ENCODE data around the gene SLC6A6.
A peak's percentile ranks its signal among the peaks of the same experiment; 100 is the strongest.
"Not testable (repeated sequence)": the region's sequence is repeated elsewhere in the genome, so short reads cannot be mapped to it uniquely, and the experiment has no call there.

SLC6A6 gene

DNA sequence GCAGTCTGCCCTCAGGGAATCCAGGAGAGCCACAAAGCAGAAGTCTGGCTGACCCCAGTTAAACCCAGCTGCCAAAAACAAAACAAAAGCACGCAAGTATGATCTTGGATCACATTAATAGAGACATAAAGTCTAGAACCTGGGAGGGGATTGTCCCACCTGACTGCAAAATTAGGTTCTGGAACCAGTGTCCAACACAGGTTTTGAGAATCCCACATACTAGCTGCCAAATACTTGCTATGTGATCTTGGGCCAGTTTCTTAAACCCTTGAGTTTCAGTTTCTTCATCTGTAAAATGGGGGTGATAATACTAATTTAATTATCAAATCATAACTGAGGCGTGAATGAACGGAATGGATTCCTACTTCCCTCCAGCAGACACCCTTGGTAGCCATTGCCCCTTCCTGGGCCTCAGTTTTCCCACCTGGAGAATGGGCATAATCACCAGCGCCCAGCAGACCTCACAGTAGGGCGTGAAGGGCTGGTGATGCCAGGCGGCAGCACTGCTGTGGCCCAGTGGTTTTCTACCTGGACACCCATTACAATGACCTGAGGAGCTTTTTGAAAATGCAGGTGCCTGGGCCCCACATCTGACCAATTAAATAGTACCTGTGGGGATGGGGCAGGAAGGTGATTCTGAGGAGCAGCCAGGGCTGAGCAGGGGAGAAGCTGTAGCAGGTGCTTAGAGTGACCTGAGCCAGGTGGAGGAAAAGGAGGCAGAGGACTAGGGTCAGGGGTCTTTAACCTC is 105.5 kb downstream of the SLC6A6 start:
- no peak for DNase-seq (ENCODE audit: low spot score)

DNA sequence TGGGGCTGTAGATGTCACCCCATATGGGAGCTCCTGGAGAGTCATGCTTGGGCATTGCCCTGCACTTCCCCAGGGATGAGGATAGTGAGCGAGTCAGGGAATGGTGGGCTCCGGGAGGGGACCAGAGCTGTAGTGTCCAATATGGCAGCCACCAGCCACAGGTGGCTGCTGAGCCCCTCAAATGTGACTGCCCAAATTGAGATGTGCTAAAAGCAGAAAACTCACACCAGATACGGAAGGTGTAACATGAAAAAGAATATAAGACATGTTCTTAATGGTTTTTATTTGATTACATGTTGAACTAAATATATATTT is 106.1 kb downstream of the SLC6A6 start:
- DNase-seq (ENCODE audit: low spot score) = no peak

DNA sequence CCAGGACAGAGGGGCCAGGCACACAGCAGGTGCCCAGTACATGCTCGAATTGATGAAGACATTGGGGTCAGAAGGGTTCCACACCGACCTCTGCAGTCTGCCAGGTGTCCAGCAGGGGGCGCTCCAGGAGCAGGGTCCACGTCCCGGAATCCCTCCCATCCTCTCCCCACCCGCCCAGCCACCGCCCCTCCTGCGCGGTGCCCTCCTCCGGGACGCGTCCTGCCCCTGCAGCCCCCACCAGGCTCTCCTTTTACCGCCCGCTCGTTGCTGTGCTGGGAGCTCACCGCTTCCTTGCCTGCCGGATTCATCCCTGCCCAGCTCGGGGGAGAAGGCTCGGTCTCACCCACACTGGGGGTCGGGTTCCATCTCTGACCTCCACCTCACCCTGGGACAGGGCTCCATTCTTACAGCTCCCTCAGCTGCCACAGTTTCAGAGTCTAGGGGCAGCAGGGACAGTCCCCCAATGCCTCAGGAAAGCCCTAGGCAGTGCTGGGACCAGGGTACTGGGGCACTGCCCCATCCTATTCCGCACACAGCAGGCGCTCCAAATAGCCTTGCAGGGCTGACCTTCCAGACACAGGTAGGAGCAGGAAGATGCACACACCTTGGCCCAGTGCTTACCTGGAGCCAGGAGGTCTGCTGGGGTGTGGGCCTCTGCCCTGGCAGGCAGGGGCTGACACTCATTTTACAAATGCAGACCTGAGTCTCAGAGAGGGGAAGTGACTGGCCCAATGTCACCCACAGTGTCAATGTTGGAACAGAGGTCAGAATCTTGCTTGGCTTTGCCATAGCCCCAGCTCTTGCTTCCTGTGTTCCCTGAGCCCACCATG is 106.8 kb downstream of the SLC6A6 start:
- peak; percentile 54 for DNase-seq (ENCODE audit: low spot score)

DNA sequence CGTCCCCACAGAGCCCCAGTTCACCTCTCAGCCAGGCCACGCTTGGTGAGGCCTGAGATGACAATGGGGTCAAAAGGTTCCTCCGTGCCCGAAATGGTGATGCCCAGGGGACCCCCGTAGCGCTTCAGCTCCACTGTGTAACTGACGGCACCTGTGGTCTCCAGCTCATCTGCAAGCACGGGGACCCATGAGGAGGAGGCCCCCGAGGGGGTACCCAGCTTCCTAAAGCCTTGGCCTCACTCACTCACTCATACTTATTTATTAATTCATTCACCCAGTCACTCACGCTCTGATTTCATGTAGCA is 107.3 kb downstream of the SLC6A6 start:
- DNase-seq (ENCODE audit: low spot score) = no peak

DNA sequence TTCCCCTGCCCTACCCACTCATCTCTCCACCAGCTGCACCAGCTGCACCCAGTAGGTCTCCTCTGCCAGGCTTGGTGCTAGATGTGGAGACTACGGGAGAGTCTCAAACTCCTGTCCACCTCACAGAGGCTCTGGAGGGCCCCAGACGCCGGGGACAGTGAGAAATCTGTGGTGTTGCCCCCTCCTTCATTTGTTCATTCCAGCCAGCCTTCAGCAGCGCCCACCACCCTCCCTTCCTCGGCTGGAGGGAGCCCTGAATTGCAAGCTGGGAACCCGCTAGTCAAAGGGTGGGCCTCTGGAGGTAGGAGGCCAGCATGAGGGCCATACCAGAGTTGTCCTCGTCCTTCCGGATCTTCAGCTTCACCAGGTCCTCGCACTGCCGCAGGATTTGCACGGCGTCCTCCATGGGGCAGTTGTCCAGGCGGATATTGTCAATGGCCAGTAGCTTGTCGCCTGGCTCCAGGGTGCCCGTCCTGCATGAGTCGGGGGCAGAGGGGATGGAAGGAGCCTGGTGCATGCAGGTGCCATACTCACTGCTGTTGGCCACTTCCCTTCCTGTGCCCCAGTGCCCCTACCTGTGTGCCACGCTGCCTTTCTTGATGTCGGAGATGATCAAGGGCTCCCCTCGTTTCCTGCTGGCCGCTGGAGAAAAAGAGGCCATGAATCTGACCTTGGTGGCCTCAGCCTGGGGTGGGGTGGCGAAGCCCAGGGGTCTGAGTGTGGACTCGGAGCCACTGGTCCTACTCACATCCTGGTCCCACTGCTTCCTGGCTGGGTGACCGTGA is 108.6 kb downstream of the SLC6A6 start:
- DNase-seq (ENCODE audit: low spot score) = no peak

DNA sequence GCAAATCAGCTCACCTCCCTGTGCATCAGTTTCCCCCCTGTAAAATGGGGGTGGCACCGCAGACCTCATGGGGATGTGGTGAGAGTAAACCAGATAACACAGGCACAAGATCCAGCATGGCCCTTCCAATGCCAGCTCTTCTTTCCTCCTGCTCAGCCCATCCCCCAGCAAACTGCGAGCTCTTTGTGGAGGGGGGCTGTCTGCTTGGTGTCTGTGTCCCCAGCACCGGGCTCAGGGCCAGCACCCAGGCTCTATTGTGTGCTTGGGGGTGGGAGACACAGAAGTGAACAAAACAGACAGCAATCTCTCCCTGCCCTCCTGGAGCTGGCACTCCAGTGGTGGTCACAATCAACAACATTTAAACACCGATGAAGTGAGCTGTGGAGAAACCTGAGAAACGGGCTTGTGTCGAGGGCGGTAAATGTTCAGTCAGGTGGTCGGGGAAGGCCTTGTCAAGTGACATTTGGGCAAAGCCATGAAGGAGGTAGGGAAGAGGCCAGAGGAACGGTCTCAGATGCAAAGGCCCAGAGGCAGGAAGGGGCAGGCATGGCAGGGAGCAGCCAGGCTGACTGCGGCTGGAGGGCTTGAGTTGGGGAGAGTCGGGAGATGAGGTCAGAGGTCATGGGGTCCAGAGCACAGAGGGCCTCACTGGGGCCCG is 109.3 kb downstream of the SLC6A6 start:
- DNase-seq (ENCODE audit: low spot score) = no peak

DNA sequence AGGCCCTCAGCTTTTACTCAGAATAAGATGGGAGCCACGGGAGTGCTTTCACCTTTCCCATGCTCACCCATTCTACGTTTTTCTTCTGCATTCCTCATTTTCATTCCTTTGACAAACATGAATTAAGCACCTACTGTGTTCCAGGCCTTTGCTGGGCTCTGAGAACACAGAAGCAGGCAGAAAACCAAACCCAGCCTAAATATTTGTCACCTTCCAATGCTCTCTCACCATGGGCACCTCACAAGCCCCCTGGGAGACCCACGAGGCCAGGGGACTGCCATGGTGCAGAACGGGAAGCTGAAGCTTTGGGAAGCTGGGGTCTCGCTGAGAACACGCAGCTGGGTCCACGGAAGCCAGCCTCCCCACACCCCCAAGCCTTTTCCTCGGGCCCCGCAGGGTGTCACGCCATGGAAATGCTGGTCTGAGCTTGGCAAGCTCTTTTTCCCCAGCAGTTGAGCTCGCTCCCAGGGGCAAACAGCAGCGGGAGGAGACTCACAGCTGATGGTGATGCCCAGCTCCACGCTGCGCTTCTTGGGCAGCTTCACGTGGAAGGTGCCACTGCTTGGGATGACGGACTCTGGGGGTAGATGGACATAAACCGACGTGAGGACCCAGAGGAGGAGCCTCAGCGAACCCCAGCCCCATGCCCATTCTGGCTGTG is 110.0 kb downstream of the SLC6A6 start:
- DNase-seq (ENCODE audit: low spot score) = no peak

DNA sequence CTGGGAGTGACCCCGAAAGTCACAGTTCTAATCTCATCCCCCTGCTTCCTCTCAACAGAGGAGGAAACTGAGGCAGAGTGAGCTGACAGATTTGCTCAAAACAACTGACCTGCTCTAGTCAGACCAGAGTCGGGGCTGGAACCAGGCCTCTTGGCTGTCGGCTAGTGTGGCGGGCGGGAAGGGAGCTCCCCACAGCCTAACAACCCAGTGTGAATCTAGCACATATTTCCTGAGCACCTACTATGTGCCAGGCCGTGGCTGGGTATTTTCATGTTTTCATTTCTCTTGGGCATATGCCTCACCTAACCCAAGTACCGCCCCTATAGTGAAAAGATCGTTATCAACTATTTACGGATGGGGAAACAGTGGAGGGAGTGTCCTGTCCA is 110.5 kb downstream of the SLC6A6 start:
- no peak for DNase-seq (ENCODE audit: low spot score)

DNA sequence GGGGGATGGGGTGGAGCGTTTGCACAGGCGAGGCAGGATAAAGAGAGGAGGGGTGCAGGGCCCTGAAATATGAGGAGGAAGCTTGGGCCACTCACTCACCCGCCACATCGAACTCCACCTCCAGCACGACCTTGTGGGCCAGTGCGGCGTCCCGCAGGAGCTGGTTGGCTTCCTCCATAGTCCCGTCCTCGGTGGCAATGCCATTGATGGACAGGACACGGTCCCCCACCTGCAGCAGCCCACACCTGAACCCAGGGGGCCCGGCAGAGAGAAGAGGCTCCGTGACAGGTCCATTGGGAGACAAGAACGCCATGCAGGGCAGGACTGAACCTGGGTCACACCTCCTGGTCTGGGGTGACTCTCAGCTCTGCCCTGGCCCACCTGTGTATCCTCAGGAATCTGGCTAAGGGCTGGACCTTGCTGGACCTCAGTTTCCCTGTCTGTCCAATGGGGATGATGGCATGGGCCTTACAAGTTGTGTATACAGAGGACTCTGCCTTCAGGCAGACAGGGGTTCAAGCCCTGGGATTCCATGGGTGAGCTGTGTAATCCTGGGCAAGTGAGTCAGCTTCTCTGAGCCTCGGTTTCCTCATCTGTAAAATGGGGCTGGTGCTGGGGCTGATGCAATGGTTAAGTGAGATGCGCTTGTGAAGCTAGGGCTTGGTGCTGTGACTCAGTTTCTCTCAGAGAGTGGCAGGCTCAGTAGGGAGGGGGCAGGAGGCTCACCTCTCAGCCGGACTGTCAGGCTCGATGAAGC is 111.3 kb downstream of the SLC6A6 start:
- no peak for DNase-seq (ENCODE audit: low spot score)

DNA sequence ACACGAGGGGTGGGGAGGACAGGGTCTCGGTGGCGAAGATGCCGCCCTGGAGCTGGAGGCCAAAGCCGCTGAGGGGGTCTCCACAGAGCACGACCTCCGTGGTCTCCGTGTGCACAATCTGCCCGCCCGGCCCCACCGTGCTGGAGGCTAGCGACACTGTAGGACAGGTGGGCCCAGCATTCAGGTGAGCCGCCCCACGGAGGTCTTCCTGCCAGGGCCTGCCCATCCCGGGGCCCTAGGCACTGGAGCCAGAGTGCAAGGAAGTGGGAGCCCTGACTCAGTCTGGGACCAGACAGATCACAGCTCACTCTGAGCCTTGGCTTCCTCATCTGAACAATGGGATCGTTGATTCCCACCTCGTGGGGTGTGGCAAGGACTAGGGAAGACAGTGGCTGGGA is 111.9 kb downstream of the SLC6A6 start:
- no peak for DNase-seq (ENCODE audit: low spot score)

DNA sequence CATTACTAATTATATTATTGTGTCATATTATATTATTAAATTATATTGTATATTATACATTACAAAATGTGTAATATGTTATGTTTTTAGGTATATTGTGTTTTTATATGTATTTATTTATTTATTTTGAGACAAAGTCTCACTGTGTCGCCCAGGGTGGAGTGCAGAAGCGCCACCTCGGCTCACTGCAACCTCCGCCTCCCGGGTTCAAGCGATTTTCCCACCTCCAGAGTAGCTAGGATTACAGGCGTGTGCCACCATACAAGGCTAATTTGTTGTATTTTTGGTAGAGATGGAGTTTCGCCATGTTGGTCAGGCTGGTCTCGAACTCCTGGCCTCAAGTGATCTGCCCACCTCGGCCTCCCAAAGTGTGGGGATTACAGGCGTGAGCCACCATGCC is 113.1 kb downstream of the SLC6A6 start:
- DNase-seq (ENCODE audit: low spot score) = not testable (repeated sequence)

DNA sequence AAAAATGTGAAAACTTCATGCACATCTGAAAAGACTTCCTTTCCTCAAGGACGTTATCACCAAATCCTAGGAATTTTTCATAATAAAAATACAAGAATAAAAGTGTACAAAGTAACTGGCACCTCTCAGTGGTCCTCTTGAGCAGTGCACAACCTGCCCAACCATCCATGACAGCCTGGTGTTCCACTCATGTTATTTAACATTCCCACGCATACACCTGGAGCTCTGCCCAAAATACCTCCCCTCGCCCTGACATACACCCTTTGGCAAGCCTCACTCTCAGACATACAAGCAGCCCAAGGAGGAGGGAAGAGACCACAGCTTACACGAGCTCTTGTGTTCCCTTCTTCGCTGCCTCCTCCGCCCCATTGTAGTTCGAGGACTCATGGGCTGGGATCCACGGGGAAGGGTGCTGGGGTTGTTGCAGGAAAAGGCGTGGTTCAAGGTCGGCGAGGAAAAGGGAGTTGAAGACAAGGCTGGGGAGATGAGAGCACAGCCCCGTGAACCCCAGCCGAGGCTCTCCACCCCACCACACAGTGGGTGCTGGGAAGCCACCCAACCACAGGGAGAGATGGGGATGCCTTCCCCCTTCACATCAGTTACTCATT is 114.4 kb downstream of the SLC6A6 start:
- DNase-seq (ENCODE audit: low spot score) = no peak

DNA sequence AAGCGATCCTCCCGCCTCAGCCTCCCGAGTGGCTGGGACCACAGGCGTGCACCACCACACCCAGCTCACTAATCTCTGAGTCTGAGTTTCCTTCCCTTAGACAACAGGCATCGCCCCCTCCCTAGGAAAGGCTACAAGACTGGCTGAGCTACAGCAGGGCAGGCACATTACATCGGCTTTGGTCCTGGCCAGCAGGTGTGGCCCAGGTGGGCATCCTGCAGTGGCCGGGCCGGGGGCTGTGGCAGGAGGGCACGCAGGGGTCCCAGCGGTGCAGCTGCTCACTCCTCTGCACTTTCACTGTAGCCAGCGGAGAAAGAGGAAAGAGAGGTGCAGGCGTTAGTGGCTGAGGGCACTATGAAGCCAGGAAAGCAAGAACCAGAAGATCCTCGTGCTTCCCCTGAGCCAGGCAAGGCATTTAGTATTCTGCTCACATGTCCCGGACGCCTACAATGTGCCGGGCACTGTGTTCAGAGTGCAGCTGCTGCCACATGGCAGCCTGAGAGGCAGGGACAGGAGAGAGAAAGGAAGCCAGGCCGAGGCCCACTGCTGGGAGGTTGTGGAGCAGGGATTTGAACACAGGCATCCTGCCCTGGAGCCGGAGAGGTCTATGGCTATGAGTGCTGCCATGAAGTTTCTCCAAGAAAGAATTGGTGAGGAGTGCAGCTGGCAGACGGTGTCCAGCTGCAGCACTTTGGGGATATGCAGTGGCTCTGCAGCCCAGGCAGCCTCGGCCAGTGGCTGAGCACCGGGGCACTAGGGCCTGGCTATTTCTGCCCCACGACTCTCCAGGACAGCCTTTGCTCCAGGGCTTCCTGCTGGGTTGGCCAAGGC is 115.4 kb downstream of the SLC6A6 start:
- DNase-seq (ENCODE audit: low spot score) = no peak

DNA sequence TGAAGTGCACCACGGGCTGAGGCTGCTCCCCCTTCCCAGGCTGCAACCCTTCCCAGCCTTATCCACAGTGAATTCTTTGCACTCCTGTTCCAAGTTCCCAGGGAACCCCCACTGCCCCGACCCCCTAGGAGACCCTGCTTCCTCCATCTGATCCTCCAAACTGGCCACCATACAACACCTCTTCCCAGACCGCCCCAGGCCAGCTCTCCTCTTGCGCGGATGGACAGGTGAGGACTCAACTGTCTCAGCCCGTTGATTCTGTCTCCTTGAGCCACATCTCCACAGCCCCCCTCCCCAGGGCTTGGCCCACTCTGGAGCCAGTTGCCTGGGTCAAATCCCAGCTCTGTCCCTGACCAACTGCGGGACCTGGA is 116.0 kb downstream of the SLC6A6 start:
- no peak for DNase-seq (ENCODE audit: low spot score)

DNA sequence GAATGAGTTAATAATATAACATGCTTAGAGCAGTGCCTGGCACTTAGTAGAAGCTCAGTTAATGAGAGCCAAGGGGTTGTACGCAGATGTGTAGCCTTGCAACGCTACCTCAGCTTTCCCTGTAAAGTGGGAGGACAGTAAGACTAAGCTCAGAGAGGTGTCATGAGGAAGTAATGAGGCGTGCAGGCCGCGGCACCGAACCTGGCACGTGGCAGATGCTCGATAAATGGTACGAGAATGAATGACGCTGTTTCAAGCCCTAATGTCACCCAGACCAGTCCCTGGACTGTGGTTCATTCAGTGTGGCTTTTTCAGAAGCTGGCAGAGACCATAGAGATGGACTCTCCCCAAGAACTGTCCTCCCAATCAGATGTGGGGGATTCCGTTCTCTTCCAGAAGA is 116.5 kb downstream of the SLC6A6 start:
- DNase-seq (ENCODE audit: low spot score) = no peak

DNA sequence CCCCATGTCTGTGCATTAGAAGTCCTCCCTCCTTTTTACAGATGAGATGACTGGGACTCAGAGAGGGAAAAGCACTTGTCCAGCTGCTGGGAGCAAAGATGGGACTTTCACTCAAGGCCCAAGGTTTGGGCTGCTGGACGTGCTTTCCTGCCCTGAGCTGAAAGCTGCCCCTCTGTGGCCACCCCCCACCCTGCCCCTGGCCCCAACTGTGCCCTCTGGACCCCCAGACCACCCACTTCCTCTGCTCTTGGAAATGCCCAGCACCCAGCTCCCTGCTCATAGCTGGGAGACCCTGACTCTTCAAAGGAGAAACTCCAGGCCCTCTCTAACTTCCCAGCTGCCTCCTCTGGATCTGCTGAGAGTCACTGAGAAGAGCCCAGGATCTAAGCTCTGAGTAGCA is 117.0 kb downstream of the SLC6A6 start:
- DNase-seq (ENCODE audit: low spot score) = no peak

DNA sequence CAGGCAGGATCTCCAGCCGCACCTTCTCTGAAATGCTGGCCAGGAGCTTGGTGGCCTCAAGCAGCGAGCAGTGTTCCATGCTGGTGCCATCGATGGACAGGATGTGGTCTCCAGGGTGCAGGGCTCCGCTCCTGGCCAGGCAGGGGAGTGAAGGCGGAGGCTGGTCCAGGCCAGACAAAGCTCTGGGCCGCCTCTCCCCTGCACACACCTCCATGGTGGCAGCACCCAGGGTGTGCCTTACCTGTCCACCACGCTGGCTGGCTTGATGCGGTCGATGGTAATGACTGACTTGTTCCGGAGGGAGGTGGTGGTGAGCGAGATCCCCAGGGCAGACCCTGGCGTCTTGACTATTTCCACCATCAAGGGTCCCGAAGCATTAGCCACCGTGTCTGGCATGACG is 117.7 kb downstream of the SLC6A6 start:
- no peak for DNase-seq (ENCODE audit: low spot score)

DNA sequence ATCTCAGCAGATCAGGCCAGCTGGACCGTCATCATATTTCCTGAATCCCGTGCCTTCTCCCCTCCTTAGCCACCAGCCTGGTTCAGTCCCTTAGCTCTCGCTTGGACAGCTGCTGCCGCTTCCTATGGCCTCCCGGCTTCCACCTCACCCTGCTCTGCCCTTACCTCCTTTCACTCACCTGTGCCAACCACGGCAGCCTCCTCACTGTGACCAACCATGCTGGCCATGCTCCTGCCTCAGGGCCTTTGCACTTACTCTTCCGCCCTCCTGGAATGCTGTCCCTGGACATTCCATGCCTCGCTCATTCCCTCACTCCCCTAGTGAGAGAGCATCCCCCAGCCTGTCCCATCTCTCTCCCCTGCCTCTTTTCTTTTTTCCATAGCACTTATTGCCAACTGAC is 118.6 kb downstream of the SLC6A6 start:
- DNase-seq (ENCODE audit: low spot score) = no peak

DNA sequence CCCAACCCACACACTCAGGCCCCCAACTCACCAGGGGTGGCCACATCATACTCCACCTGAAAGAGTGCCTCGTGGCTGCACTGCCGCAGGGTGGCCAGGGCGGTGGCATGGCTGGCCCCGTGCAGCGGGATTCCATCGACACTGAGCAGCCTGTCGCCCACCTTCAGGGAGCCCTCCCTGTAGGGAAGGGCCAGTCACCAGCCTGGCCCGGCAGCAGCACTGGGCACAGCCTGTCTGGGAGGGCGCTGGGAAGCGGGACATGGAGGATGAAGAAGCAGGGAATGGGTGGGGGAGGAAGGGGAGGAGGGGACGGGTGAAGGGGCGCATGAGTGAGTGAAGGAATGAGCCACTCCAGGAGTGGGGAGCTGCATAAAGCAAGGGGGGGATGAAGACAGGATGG is 119.2 kb downstream of the SLC6A6 start:
- no peak for DNase-seq (ENCODE audit: low spot score)

DNA sequence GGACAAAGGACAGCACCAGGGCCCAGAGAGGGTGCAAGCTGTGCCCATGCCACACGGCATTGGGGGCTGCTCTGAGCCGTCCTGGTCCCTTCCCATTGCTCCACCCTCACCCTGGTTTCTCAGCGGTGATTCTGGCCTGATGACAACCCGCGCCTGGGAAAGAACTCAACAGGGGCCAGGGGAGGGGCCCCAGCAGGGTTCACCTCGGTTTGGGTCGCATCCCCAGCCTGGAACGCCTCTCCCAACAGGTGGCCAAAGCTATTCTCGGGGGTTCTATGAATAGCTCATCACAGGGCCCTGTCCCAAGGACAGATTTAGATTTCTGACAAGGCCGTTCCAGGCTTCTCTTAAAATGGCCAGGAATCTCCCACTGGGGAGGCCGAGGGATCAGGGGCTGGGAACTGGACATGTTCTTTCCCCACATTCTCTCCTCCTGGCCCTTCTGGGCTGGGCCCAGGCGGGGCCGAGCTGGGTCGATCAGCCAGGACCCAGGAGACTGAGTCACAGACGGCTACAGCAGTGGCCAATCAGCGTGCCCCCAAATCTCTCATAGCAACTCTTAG is 119.8 kb downstream of the SLC6A6 start:
- no peak for DNase-seq (ENCODE audit: low spot score)
